A549 treated with AZD9567 at 1 μM for 4 hours (cell line): ENCODE measurements around the gene SCYGR6. TPM values are rescaled to one million over a fixed set of nuclear protein-coding genes. Genes with fewer than 3 reads are reported as not detected.

Experiments
- total RNA-seq: library from RNA; stranded (reverse); fragments of 200-300 nt; extraction: Qiagen RNA extraction; gene quantifications from 5 replicates; pipeline ENCODE4 v1.2.3, GENCODE V29; 2022; ENCODE audit not compliant: insufficient read depth

The SCYGR6 gene, protein sequence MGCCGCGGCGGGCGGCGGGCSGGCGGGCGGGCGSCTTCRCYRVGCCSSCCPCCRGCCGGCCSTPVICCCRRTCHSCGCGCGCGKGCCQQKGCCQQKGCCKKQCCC
- total RNA-seq, result not detected in 5 replicates

DNA sequence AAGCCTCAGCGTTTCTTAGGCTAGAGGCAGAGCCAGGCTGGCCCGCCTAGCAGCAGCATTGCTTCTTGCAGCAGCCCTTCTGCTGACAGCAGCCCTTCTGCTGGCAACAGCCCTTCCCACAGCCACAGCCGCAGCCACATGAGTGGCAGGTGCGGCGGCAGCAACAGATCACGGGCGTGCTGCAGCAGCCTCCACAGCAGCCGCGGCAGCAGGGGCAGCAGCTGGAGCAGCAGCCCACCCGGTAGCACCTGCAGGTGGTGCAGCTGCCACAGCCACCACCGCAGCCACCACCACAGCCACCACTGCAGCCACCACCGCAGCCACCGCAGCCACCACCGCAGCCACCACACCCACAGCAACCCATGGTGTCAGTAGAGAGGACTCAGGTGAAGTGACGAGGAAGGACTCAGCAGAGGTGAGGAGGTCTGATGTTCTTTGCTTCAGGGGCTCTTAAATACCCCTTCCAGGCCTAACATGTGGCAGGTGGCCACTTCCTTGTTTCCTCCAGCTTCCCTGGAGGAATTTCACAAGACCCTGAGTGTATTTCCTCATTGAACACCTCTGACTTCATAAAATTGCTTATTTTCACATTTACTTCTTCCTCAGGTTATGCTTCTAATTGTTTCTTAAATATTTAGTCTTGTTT, at the start of gene SCYGR6:
Gene SCYGR6, minus strand, starts transcription at position 364 of the 646 bp plus-strand sequence. Its CDS starts 0 bp downstream, at position 364.

DNA sequence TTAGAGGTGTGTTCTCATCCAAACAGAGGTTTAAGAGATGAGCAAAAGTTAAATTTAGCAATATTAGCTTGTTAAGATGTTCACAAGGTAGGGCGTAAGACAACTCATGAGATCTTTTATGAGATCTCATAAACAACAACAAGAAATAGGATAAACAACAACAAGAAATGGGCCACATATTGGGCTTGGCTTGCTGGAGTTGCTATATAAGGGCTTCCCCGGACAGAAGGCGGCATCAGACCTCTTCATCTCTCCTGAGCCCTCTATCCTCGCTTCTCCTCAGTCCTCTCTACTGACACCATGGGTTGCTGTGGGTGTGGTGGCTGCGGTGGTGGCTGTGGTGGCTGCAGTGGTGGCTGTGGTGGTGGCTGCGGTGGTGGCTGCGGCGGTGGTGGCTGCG, 21.0 kb upstream of the SCYGR6 start, which contains the start of gene SCYGR8:
Gene SCYGR8, plus strand, starts transcription at position 301 of the 400 bp plus-strand sequence. Its CDS starts 0 bp downstream, at position 301.

DNA sequence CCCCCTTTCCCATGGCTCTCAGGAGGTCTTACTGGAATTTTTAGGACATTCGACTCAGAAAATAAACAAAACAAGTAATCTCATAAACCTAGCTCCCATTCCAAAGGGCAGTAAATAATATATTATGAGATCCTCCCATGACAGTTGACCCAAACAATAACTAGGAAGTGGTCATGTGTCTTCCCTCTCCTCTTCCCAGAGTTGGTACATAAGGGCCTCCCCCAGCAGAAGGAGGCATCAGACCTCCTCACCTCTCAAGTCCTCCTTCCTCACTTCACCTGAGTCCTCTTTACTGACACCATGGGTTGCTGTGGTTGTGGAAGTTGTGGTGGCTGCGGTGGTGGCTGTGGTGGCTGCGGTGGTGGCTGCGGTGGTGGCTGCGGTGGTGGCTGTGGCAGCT, 3.5 kb upstream of the SCYGR6 start, which contains the start of gene SCYGR7:
Gene SCYGR7, plus strand, starts transcription at position 301 of the 400 bp plus-strand sequence. Its CDS starts 0 bp downstream, at position 301.

DNA sequence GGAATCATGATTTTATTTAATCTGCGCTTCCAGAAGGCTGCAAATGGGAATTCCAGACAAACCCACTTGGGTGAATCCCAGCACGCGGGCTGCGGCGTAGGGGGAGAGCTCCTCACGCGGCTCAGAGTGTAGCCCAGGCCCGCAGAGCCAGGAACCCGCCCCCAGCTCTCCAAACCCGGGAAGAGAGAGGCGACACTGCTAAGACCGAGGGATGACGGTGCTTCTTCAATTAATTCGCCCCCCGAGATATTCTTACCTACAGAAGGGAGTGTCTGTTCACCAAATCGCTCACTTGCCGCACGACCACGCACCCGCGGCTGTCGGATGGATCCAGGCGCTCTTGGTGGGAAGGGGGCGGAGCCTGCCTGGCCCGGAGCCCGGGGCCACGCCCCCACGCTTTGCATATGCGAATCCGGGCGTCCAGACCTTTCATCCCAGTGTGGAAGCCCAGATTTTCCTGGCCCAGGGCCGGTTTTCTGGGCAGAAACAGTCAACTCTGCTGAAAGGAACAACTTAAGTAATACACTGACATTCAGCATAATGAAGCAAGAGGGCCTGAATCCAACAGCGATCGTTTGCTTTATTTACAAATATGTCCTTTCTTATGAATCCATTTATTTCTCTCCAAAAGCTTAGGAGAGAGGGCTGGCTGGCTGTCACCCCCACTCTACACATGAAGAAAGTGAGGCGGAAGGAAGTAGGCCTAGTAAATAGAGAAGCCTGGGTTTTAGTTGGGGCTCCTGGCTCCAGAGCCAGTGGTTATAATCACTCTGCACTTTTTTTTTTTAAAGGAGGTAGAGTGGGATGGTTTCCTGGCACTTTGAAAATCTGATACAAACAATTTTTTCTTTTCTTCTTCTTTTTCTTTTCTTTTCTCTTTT, 6.6 kb downstream of the SCYGR6 start, which contains the start of gene SLC19A3:
Gene SLC19A3, minus strand, starts transcription at position 342 of the 881 bp plus-strand sequence. CDS start 15,710 bp downstream, outside the sequence.

Other genes with a start within 250 kb of the SCYGR6 start
- gene SCYGR2, start 125.9 kb downstream of the SCYGR6 start, total RNA-seq, result not detected in 5 replicates
- not detected in 5 replicates for gene SCYGR3, start 109.9 kb downstream of the SCYGR6 start, total RNA-seq
- gene SCYGR4, start 107.3 kb downstream of the SCYGR6 start, total RNA-seq, result not detected in 5 replicates
- gene SCYGR5, start 58.0 kb downstream of the SCYGR6 start, total RNA-seq, result not detected in 5 replicates
- gene SLC19A3, start 6.7 kb downstream of the SCYGR6 start, total RNA-seq, result 2.6 to 4.0 TPM (median 2.9 TPM) in 5 replicates
- gene SCYGR7, start 3.6 kb upstream of the SCYGR6 start, total RNA-seq, result not detected in 5 replicates
- gene SCYGR8, start 21.1 kb upstream of the SCYGR6 start, total RNA-seq, result not detected in 5 replicates
- 3.6 to 9.0 TPM (median 6.2 TPM) in 4 of 5 replicates, not detected in the other for gene CCL20, start 89.1 kb upstream of the SCYGR6 start, total RNA-seq
- 1.6 to 3.7 TPM (median 1.7 TPM) in 5 replicates for gene DAW1, start 146.9 kb upstream of the SCYGR6 start, total RNA-seq